Activated CD4-positive, alpha-beta T cell treated with anti-CD3 and anti-CD28 coated beads, Interleukin-2, amount 10 ng/mL, durations not matched to agents 24 days and 14 days (primary cell): ENCODE results near the gene KLK2. TPM values are rescaled to one million over a fixed set of nuclear protein-coding genes. Genes with fewer than 3 reads are reported as not detected.

Experiments used
- DNase-seq: peaks from one replicate; pipeline ENCODE4 v3.0.0; 2022
- H3K27ac Mint-ChIP-seq: one replicate; pipeline ENCODE4 v1.8.0; 2022; ENCODE audit warnings: mild to moderate bottlenecking, mixed read lengths
- H3K27me3 Mint-ChIP-seq: one replicate; pipeline ENCODE4 v1.8.0; 2022; ENCODE audit warnings: mixed read lengths
- H3K36me3 Mint-ChIP-seq: one replicate; pipeline ENCODE4 v1.8.0; 2022; ENCODE audit warnings: low read depth, mild to moderate bottlenecking, mixed read lengths
- H3K4me1 Mint-ChIP-seq: one replicate; pipeline ENCODE4 v1.8.0; 2021; ENCODE audit warnings: mixed read lengths
- H3K4me3 Mint-ChIP-seq: one replicate; pipeline ENCODE4 v1.8.0; 2022; ENCODE audit warnings: mild to moderate bottlenecking, moderate library complexity, mixed read lengths
- H3K9me3 Mint-ChIP-seq: one replicate; pipeline ENCODE4 v1.8.0; 2021; ENCODE audit warnings: mixed read lengths
- intact Hi-C: fragments of 100-400 bp; cut with micrococcal nuclease; formaldehyde crosslinking; loops from one replicate; pipeline ENCODE4 v1.15.1; 2023
- total RNA-seq: library from RNA; stranded (reverse); gene quantifications from 2 replicates; pipeline ENCODE4 v1.2.3, GENCODE V29; 2022

Gene KLK2
- total RNA-seq, 1 donor from 2014 or later, result 0.75 TPM

DNA sequence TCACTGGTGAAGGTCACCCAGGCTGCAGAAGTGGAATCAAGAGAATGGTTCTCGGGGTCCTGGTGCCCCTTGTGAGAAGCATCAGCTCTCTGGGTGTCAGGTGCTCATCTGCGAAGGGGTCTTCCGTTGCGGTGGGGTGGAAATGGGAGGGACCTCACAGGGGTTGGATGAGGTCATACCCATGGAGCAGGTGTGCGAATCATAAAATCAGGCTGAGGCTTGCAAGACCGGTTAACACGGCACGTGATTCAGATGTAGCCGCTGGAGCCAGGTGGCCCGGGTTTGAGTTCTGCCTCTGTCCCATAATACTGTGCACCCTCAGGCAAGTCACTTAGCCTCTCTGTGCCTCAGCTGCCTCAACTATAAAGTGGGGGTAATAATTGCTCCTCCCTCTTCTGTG lies 35.9 kb upstream of the KLK2 start:
- Mint-ChIP-seq H3K36me3 (no peaks in the 10 kb centered on the region), H3K27me3 (peaks cover 36% of the 10 kb centered on the region), H3K9me3 (no peaks in the 10 kb centered on the region), H3K4me1 (peaks cover 15% of the 10 kb centered on the region), H3K27ac (peak overlapping the region; percentile 26), H3K4me3 (peak overlapping the region; percentile 8)
- intact Hi-C loops, result loop anchor here (5.0 kb wide), 1 partner anchor 35 kb away; no protein-coding TSS in a partner anchor
- DNase-seq, result no peak

- intact Hi-C loops, result loop anchor here (5.0 kb wide), 1 partner anchor 36 kb away; no protein-coding TSS in a partner anchor
- no peak overlapping the region for H3K27ac Mint-ChIP-seq
Measured at GRCh38 chr19:50838239-50838638, 35.0 kb upstream of the KLK2 start.

GRCh38 chr19:50839712-50840655 lies 33.3 kb upstream of the KLK2 start:
- H3K27ac Mint-ChIP-seq, result no peak overlapping the region
- H3K27me3 Mint-ChIP-seq, result peaks cover 30% of the 10 kb centered on the region
- H3K4me1 Mint-ChIP-seq, result peaks cover 15% of the 10 kb centered on the region
- intact Hi-C loops, result loop anchor here (5.0 kb wide), 1 partner anchor 38 kb away; no protein-coding TSS in a partner anchor
- no peaks in the 10 kb centered on the region for H3K9me3 Mint-ChIP-seq
- H3K36me3 Mint-ChIP-seq, result no peaks in the 10 kb centered on the region
- no peak for DNase-seq
- no peak overlapping the region for H3K4me3 Mint-ChIP-seq

More at GRCh38 chr19:50838239-50838638, 35.0 kb upstream of the KLK2 start:
- Mint-ChIP-seq H3K27me3 (peaks cover 29% of the 10 kb centered on the region), H3K9me3 (no peaks in the 10 kb centered on the region), H3K4me3 (no peak overlapping the region), H3K36me3 (no peaks in the 10 kb centered on the region), H3K4me1 (peaks cover 15% of the 10 kb centered on the region)
- DNase-seq, result peak; percentile 62

GRCh38 chr19:50842130-50842529 lies 31.1 kb upstream of the KLK2 start:
- intact Hi-C loops, result no loop called here
- Mint-ChIP-seq H3K27me3 (peaks cover 21% of the 10 kb centered on the region), H3K27ac (no peak overlapping the region), H3K36me3 (no peaks in the 10 kb centered on the region), H3K9me3 (no peaks in the 10 kb centered on the region), H3K4me3 (no peak overlapping the region), H3K4me1 (peaks cover 4% of the 10 kb centered on the region)
- DNase-seq, result no peak

DNA sequence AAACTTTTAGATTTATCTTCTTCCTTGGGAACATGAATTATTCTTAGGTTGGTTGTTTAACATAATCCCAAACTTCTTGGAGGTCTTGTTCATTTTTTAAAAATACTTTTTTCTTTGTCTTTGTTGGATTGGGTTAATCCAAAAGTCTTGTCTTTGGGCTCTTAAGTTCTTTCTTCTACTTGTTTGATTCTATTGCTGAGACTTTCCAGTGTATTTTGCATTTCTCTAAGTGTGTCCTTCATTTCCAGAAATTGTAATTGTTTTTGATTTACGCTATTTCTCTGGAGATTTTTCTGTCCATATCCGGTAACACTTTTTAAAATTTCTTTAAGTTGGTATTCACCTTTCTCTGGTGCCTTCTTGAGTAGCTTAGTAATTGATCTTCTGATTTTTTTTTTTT lies 30.0 kb upstream of the KLK2 start:
- DNase-seq, result no peak
- Mint-ChIP-seq H3K36me3 (no peaks in the 10 kb centered on the region), H3K4me3 (no peak overlapping the region), H3K27ac (no peak overlapping the region), H3K9me3 (no peaks in the 10 kb centered on the region), H3K27me3 (peaks cover 14% of the 10 kb centered on the region), H3K4me1 (peaks cover 2% of the 10 kb centered on the region)
- intact Hi-C loops, result no loop called here

GRCh38 chr19:50843701-50844221 lies 29.5 kb upstream of the KLK2 start:
- no peak for DNase-seq
- H3K27me3 Mint-ChIP-seq, result peaks cover 12% of the 10 kb centered on the region
- no peak overlapping the region for H3K4me3 Mint-ChIP-seq
- H3K9me3 Mint-ChIP-seq, result no peaks in the 10 kb centered on the region
- intact Hi-C loops, result no loop called here
- no peak overlapping the region for H3K27ac Mint-ChIP-seq
- H3K4me1 Mint-ChIP-seq, result no peaks in the 10 kb centered on the region
- no peaks in the 10 kb centered on the region for H3K36me3 Mint-ChIP-seq

- Mint-ChIP-seq H3K27me3 (peaks cover 12% of the 10 kb centered on the region), H3K27ac (no peak overlapping the region), H3K9me3 (no peaks in the 10 kb centered on the region), H3K36me3 (no peaks in the 10 kb centered on the region), H3K4me1 (no peaks in the 10 kb centered on the region), H3K4me3 (no peak overlapping the region)
- no peak for DNase-seq
- intact Hi-C loops, result no loop called here
Measured at GRCh38 chr19:50844296-50844935, 28.8 kb upstream of the KLK2 start.

- no peak for DNase-seq
- H3K27ac Mint-ChIP-seq, result no peak overlapping the region
Measured at GRCh38 chr19:50850738-50851137, 22.5 kb upstream of the KLK2 start.

DNA sequence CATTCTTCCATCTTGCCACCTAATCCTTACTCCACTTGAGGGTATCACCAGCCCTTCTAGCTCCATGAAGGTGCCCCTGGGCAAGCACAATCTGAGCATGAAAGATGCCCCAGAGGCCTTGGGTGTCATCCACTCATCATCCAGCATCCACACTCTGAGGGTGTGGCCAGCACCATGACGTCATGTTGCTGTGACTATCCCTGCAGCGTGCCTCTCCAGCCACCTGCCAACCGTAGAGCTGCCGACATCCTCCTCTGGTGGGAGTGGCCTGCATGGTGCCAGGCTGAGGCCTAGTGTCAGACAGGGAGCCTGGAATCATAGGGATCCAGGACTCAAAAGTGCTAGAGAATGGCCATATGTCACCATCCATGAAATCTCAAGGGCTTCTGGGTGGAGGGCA lies 21.6 kb upstream of the KLK2 start:
- DNase-seq, result no peak
- peaks cover 15% of the 10 kb centered on the region for H3K27me3 Mint-ChIP-seq
- H3K4me3 Mint-ChIP-seq, result no peak overlapping the region
- H3K36me3 Mint-ChIP-seq, result no peaks in the 10 kb centered on the region
- H3K27ac Mint-ChIP-seq, result no peak overlapping the region
- intact Hi-C loops, result no loop called here
- no peaks in the 10 kb centered on the region for H3K9me3 Mint-ChIP-seq
- H3K4me1 Mint-ChIP-seq, result no peaks in the 10 kb centered on the region

More at GRCh38 chr19:50850738-50851137, 22.5 kb upstream of the KLK2 start:
- Mint-ChIP-seq H3K9me3 (no peaks in the 10 kb centered on the region), H3K36me3 (no peaks in the 10 kb centered on the region), H3K4me3 (no peak overlapping the region), H3K27me3 (peaks cover 15% of the 10 kb centered on the region), H3K4me1 (no peaks in the 10 kb centered on the region)
- intact Hi-C loops, result no loop called here

DNA sequence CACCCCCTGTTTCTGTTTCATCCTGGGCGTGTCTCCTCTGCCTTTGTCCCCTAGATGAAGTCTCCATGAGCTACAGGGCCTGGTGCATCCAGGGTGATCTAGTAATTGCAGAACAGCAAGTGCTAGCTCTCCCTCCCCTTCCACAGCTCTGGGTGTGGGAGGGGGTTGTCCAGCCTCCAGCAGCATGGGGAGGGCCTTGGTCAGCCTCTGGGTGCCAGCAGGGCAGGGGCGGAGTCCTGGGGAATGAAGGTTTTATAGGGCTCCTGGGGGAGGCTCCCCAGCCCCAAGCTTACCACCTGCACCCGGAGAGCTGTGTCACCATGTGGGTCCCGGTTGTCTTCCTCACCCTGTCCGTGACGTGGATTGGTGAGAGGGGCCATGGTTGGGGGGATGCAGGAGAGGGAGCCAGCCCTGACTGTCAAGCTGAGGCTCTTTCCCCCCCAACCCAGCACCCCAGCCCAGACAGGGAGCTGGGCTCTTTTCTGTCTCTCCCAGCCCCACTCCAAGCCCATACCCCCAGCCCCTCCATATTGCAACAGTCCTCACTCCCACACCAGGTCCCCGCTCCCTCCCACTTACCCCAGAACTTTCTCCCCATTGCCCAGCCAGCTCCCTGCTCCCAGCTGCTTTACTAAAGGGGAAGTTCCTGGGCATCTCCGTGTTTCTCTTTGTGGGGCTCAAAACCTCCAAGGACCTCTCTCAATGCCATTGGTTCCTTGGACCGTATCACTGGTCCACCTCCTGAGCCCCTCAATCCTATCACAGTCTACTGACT lies 18.4 kb upstream of the KLK2 start, which contains the start of gene KLK3:
KLK3 (plus strand) TSS at position 280 of the 775 bp plus-strand sequence; CDS start at position 321, 41 bp downstream.
- no peak within 1 kb of the TSS for H3K4me3 Mint-ChIP-seq
- H3K9me3 Mint-ChIP-seq, result no peaks in the 10 kb centered on the region
- no peaks in the 10 kb centered on the region for H3K36me3 Mint-ChIP-seq
- peaks cover 21% of the 10 kb centered on the region for H3K27me3 Mint-ChIP-seq
- intact Hi-C loops, result no loop called here
- no peak for DNase-seq
- H3K4me1 Mint-ChIP-seq, result no peaks in the 10 kb centered on the region
- no peak within 1 kb of the TSS for H3K27ac Mint-ChIP-seq

- Mint-ChIP-seq H3K4me3 (no peak overlapping the region), H3K27ac (no peak overlapping the region), H3K36me3 (no peaks in the 10 kb centered on the region), H3K9me3 (peaks cover 5% of the 10 kb centered on the region), H3K4me1 (no peaks in the 10 kb centered on the region), H3K27me3 (peaks cover 17% of the 10 kb centered on the region)
- no peak for DNase-seq
- intact Hi-C loops, result no loop called here
Measured at GRCh38 chr19:50857366-50857765, 15.9 kb upstream of the KLK2 start.

DNA sequence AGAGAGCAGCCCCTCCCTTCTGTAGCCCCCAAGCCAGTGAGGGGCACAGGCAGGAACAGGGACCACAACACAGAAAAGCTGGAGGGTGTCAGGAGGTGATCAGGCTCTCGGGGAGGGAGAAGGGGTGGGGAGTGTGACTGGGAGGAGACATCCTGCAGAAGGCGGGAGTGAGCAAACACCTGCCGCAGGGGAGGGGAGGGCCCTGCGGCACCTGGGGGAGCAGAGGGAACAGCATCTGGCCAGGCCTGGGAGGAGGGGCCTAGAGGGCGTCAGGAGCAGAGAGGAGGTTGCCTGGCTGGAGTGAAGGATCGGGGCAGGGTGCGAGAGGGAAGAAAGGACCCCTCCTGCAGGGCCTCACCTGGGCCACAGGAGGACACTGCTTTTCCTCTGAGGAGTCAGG lies 14.4 kb upstream of the KLK2 start:
- Mint-ChIP-seq H3K27me3 (peaks cover 21% of the 10 kb centered on the region), H3K4me1 (no peaks in the 10 kb centered on the region), H3K9me3 (peaks cover 5% of the 10 kb centered on the region), H3K4me3 (no peak overlapping the region), H3K27ac (no peak overlapping the region), H3K36me3 (no peaks in the 10 kb centered on the region)
- intact Hi-C loops, result no loop called here
- no peak for DNase-seq

DNA sequence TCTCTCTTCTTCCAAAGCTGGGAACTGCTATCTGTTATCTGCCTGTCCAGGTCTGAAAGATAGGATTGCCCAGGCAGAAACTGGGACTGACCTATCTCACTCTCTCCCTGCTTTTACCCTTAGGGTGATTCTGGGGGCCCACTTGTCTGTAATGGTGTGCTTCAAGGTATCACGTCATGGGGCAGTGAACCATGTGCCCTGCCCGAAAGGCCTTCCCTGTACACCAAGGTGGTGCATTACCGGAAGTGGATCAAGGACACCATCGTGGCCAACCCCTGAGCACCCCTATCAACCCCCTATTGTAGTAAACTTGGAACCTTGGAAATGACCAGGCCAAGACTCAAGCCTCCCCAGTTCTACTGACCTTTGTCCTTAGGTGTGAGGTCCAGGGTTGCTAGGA lies 13.4 kb upstream of the KLK2 start:
- H3K4me3 Mint-ChIP-seq, result no peak overlapping the region
- H3K9me3 Mint-ChIP-seq, result peaks cover 5% of the 10 kb centered on the region
- no peaks in the 10 kb centered on the region for H3K4me1 Mint-ChIP-seq
- no peak overlapping the region for H3K27ac Mint-ChIP-seq
- intact Hi-C loops, result no loop called here
- H3K36me3 Mint-ChIP-seq, result no peaks in the 10 kb centered on the region
- H3K27me3 Mint-ChIP-seq, result peaks cover 23% of the 10 kb centered on the region
- DNase-seq, result no peak
